K562 (cell line): ENCODE measurements around the gene FBXW8. TPM values are rescaled to one million over a fixed set of nuclear protein-coding genes. Genes with fewer than 3 reads are reported as not detected.

Experiments used
- AFF1 ChIP-seq, 2 experiments: fragments of 450-650 bp; IDR thresholded peaks; 2 replicates each; pipeline ENCODE4 v1.6.1; 2018; ENCODE audit warnings: mild to moderate bottlenecking in 2 of 2, low read depth in 1 of 2; ENCODE audit not compliant: partially characterized antibody in 2 of 2
- GABPA ChIP-seq: fragments of 200-800 bp; sonication (Bioruptor generic); conservative IDR thresholded peaks from 2 replicates; pipeline ENCODE4 v1.6.1; 2016; ENCODE audit warnings: low read depth, missing genetic modification characterization, missing compliant biosample characterization
- MLX ChIP-seq, 2 experiments: fragments of 450-650 bp in 1 of 2; sonication (generic) in 1 of 2; formaldehyde crosslinking; conservative IDR thresholded peaks; 2 replicates each; pipeline versions ENCODE4 v1.4.0 to v1.8.1; 2020 to 2022; ENCODE audit warnings: mild to moderate bottlenecking in 1 of 2, missing genetic modification reagents in 1 of 2
- PTRF ChIP-seq: fragments of 450-650 bp; IDR thresholded peaks from 2 replicates; pipeline ENCODE4 v1.6.1; 2016; ENCODE audit warnings: mild to moderate bottlenecking, missing genetic modification characterization, missing compliant biosample characterization
- SNIP1 ChIP-seq: fragments of 450-650 bp; IDR thresholded peaks from 2 replicates; pipeline ENCODE4 v1.7.1; 2017; ENCODE audit warnings: low read depth, mild to moderate bottlenecking
- TEAD4 ChIP-seq, 2 experiments: sonication (generic) in 1 of 2; formaldehyde crosslinking in 1 of 2; IDR thresholded peaks; 2 replicates each; pipeline versions ENCODE4 v1.6.1 to v1.8.0; 2012 to 2022; ENCODE audit warnings: borderline replicate concordance in 1 of 2, inconsistent platforms in 1 of 2, low read length in 1 of 2, mild to moderate bottlenecking in 1 of 2, missing genetic modification reagents in 1 of 2
- ZNF274 ChIP-seq: IDR thresholded peaks from 2 replicates; pipeline ENCODE4 v1.6.1; 2011; ENCODE audit warnings: low read depth, mild to moderate bottlenecking, low read length, moderate library complexity, borderline replicate concordance
- polyA plus RNA-seq, 8 experiments: library from polyadenylated mRNA; depleted of rRNA in 4 of 8; stranded (reverse) in 5 of 8; unstranded in 3 of 8; fragments of >200 nt; fragmentation: Nextera tagmentation in 2 of 8; fragmentation: Illumina TruSeq in 1 of 8; extraction: Ambion mirVana in 2 of 8; extraction: Trizol in 1 of 8; gene quantifications; 2 replicates each; pipeline versions ENCODE4 v1.2.1 to v1.2.3, GENCODE V29; 2011 to 2014; ENCODE audit warnings: inconsistent platforms in 1 of 8, missing spikeins in 1 of 8
- total RNA-seq, 7 experiments: library from RNA; depleted of rRNA in 6 of 7; stranded (reverse); fragments of >200 nt in 6 of 7; fragmentation: Illumina TruSeq in 2 of 7; extraction: Trizol in 2 of 7; gene quantifications; 2 replicates each; pipeline versions ENCODE4 v1.2.1 to v1.2.3, GENCODE V29; 2011 to 2021; ENCODE audit warnings: low replicate concordance in 1 of 7
- TF ChIP-seq, protein P1 (sequence below): fragments of 200-600 bp; sonication (generic); IDR thresholded peaks from one replicate; pipeline ENCODE4 v1.6.1; 2012; ENCODE audit warnings: mild to moderate bottlenecking, low read depth, low read length, inconsistent platforms

FBXW8 gene
- total and polyA plus RNA-seq, 9 of the 15 experiments (the other 6 are each of a cell fraction or from before 2014, with no cell fraction given), result 0.58 to 8.3 (median 4.4) TPM

DNA sequence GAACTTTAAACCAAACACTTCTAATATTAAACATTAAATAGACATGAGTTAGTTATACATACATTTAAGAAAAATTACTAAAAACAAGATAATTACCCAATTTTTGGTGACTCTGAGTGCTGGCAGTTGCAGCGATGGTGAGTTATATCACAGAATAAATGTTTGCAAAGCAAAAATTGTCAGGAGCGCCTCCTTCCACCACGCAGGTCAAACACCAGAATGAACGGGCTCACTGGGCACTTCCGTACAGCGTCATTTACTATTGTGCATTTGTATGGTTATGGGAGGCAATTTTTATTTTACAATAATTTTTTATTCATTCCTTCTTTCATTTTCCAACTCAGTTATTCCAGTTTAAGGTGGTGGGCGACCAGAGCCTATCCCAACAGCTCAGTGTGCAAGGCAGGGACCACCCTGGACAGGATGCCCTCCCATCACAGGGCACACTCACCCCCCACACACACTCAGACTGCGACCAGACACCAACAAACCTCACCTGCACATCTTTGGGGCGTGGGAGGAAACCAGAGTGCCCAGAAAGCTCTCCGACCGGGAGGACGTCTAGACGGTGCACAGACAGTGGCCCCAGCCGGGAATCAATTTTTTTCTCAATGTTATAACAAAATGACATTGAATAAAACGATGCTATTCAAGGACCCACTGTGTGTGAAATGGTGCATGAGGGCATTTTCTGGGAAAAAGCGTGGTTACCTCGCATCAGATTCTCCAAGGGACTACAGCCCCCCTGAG is 121.3 kb downstream of the FBXW8 start (continued):
- TF ChIP-seq AFF1 (IDR thresholded peaks at IDR 0.05; ENCODE audit: low read depth in 1 of 2, partially characterized antibody in 2 of 2) (no peak), ZNF274 (no peak), SNIP1 (no peak), TEAD4 (IDR thresholded peaks at IDR 0.05; ENCODE audit: low read length) (no peak), TEAD4 (CRISPR knock-in tag; IDR thresholded peaks at IDR 0.05; ENCODE audit: borderline replicate concordance) (no peak), GABPA (tag) (no peak), MLX (CRISPR knock-in tag; conservative IDR thresholded peaks at IDR 0.05) (no peak), PTRF (tag) (no peak)
- TF ChIP-seq, protein P1, sequence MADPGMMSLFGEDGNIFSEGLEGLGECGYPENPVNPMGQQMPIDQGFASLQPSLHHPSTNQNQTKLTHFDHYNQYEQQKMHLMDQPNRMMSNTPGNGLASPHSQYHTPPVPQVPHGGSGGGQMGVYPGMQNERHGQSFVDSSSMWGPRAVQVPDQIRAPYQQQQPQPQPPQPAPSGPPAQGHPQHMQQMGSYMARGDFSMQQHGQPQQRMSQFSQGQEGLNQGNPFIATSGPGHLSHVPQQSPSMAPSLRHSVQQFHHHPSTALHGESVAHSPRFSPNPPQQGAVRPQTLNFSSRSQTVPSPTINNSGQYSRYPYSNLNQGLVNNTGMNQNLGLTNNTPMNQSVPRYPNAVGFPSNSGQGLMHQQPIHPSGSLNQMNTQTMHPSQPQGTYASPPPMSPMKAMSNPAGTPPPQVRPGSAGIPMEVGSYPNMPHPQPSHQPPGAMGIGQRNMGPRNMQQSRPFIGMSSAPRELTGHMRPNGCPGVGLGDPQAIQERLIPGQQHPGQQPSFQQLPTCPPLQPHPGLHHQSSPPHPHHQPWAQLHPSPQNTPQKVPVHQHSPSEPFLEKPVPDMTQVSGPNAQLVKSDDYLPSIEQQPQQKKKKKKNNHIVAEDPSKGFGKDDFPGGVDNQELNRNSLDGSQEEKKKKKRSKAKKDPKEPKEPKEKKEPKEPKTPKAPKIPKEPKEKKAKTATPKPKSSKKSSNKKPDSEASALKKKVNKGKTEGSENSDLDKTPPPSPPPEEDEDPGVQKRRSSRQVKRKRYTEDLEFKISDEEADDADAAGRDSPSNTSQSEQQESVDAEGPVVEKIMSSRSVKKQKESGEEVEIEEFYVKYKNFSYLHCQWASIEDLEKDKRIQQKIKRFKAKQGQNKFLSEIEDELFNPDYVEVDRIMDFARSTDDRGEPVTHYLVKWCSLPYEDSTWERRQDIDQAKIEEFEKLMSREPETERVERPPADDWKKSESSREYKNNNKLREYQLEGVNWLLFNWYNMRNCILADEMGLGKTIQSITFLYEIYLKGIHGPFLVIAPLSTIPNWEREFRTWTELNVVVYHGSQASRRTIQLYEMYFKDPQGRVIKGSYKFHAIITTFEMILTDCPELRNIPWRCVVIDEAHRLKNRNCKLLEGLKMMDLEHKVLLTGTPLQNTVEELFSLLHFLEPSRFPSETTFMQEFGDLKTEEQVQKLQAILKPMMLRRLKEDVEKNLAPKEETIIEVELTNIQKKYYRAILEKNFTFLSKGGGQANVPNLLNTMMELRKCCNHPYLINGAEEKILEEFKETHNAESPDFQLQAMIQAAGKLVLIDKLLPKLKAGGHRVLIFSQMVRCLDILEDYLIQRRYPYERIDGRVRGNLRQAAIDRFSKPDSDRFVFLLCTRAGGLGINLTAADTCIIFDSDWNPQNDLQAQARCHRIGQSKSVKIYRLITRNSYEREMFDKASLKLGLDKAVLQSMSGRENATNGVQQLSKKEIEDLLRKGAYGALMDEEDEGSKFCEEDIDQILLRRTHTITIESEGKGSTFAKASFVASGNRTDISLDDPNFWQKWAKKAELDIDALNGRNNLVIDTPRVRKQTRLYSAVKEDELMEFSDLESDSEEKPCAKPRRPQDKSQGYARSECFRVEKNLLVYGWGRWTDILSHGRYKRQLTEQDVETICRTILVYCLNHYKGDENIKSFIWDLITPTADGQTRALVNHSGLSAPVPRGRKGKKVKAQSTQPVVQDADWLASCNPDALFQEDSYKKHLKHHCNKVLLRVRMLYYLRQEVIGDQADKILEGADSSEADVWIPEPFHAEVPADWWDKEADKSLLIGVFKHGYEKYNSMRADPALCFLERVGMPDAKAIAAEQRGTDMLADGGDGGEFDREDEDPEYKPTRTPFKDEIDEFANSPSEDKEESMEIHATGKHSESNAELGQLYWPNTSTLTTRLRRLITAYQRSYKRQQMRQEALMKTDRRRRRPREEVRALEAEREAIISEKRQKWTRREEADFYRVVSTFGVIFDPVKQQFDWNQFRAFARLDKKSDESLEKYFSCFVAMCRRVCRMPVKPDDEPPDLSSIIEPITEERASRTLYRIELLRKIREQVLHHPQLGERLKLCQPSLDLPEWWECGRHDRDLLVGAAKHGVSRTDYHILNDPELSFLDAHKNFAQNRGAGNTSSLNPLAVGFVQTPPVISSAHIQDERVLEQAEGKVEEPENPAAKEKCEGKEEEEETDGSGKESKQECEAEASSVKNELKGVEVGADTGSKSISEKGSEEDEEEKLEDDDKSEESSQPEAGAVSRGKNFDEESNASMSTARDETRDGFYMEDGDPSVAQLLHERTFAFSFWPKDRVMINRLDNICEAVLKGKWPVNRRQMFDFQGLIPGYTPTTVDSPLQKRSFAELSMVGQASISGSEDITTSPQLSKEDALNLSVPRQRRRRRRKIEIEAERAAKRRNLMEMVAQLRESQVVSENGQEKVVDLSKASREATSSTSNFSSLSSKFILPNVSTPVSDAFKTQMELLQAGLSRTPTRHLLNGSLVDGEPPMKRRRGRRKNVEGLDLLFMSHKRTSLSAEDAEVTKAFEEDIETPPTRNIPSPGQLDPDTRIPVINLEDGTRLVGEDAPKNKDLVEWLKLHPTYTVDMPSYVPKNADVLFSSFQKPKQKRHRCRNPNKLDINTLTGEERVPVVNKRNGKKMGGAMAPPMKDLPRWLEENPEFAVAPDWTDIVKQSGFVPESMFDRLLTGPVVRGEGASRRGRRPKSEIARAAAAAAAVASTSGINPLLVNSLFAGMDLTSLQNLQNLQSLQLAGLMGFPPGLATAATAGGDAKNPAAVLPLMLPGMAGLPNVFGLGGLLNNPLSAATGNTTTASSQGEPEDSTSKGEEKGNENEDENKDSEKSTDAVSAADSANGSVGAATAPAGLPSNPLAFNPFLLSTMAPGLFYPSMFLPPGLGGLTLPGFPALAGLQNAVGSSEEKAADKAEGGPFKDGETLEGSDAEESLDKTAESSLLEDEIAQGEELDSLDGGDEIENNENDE, result no peak
